NK-92 (cell line): Measurements from ENCODE around the gene HPCAL1.

Experiments used
- DNase-seq: peaks from one replicate; lab custom pipeline; 2025; ENCODE audit not compliant: unreplicated experiment; lab: John Stamatoyannopoulos, UW

The HPCAL1 gene

GRCh38 chr2:10385501-10385900 lies 82.8 kb downstream of the HPCAL1 start:
- DNase-seq, result no peak

- no peak for DNase-seq
These were observed 83.4 kb downstream of the HPCAL1 start for GRCh38 chr2:10385933-10386773.

- DNase-seq, result no peak
These were observed 84.3 kb downstream of the HPCAL1 start for GRCh38 chr2:10387033-10387432.

GRCh38 chr2:10388954-10389560 lies 86.4 kb downstream of the HPCAL1 start:
- DNase-seq, result no peak

GRCh38 chr2:10389573-10389972 lies 86.9 kb downstream of the HPCAL1 start:
- no peak for DNase-seq

GRCh38 chr2:10390369-10390801 lies 87.7 kb downstream of the HPCAL1 start:
- no peak for DNase-seq

- no peak for DNase-seq
These were observed 89.4 kb downstream of the HPCAL1 start for GRCh38 chr2:10392100-10392499.

- DNase-seq, result no peak
These were observed 89.8 kb downstream of the HPCAL1 start for GRCh38 chr2:10392548-10392947.

GRCh38 chr2:10392951-10393639 lies 90.4 kb downstream of the HPCAL1 start:
- DNase-seq, result no peak

GRCh38 chr2:10393640-10393982 lies 90.9 kb downstream of the HPCAL1 start:
- no peak for DNase-seq

- no peak for DNase-seq
These were observed 93.2 kb downstream of the HPCAL1 start for GRCh38 chr2:10395893-10396292.

GRCh38 chr2:10396464-10396863 lies 93.8 kb downstream of the HPCAL1 start:
- no peak for DNase-seq

- no peak for DNase-seq
These were observed 94.7 kb downstream of the HPCAL1 start for GRCh38 chr2:10397297-10397875.

- no peak for DNase-seq
These were observed 95.2 kb downstream of the HPCAL1 start for GRCh38 chr2:10397878-10398277.

- no peak for DNase-seq
These were observed 95.8 kb downstream of the HPCAL1 start for GRCh38 chr2:10398496-10398895.

GRCh38 chr2:10399358-10399757 lies 96.7 kb downstream of the HPCAL1 start:
- DNase-seq, result no peak

GRCh38 chr2:10400002-10400401 lies 97.3 kb downstream of the HPCAL1 start:
- no peak for DNase-seq

GRCh38 chr2:10400568-10400977 lies 97.9 kb downstream of the HPCAL1 start:
- DNase-seq, result no peak

GRCh38 chr2:10400978-10401951 lies 98.6 kb downstream of the HPCAL1 start:
- DNase-seq, result no peak

GRCh38 chr2:10402062-10402585 lies 99.4 kb downstream of the HPCAL1 start:
- no peak for DNase-seq
